ENCODE results near the gene CEACAM20.

DNA sequence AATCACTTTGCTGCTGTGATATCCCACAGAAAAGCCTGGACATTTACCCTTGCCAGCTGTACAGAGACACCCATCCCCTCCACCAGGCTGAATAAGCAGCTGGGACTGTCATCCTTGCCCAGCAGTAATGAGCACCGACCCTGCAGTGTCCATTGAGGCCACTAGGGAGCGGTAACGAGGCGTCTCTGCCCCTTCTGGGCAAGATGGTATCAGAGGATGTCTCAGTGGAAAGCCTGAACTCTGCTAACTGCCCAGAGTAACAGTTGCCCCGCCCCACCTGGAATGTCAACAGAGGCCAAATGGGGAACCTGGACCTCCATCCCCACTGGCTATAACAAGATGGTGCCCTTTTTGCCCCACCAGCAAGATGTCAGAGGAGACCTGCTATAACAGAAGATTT, 22.8 kb upstream of the CEACAM20 start:
- TF ChIP-seq ZNF337 (CRISPR knock-in tag; IDR thresholded peaks at IDR 0.05; ENCODE audit: borderline replicate concordance, low read depth) (no peak), SP1 (IDR thresholded peaks at IDR 0.05) (no peak), SP1 (CRISPR knock-in tag; IDR thresholded peaks at IDR 0.05) (no peak), CENPX (CRISPR knock-in tag; IDR thresholded peaks at IDR 0.05) (no peak), GTF2F1 (IDR thresholded peaks at IDR 0.05; ENCODE audit: low read length) (no peak), MAZ (IDR thresholded peaks at IDR 0.05; ENCODE audit: borderline replicate concordance, low read depth, low read length) (no peak), MAZ (CRISPR knock-in tag; IDR thresholded peaks at IDR 0.05; ENCODE audit: low read depth) (no peak)
- TF ChIP-seq, protein P1, sequence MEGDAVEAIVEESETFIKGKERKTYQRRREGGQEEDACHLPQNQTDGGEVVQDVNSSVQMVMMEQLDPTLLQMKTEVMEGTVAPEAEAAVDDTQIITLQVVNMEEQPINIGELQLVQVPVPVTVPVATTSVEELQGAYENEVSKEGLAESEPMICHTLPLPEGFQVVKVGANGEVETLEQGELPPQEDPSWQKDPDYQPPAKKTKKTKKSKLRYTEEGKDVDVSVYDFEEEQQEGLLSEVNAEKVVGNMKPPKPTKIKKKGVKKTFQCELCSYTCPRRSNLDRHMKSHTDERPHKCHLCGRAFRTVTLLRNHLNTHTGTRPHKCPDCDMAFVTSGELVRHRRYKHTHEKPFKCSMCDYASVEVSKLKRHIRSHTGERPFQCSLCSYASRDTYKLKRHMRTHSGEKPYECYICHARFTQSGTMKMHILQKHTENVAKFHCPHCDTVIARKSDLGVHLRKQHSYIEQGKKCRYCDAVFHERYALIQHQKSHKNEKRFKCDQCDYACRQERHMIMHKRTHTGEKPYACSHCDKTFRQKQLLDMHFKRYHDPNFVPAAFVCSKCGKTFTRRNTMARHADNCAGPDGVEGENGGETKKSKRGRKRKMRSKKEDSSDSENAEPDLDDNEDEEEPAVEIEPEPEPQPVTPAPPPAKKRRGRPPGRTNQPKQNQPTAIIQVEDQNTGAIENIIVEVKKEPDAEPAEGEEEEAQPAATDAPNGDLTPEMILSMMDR (CRISPR knock-in tag; IDR thresholded peaks at IDR 0.05) = peak; percentile 79

All from HepG2 (cell line).